ENCODE measurements around the gene FRAT1. TPM values are rescaled to one million over a fixed set of nuclear protein-coding genes. Genes with fewer than 3 reads are reported as not detected.
A peak's percentile ranks its signal among the peaks of the same experiment; 100 is the strongest.

The FRAT1 gene
- polyA plus RNA-seq, 4 donors, result 3.8 to 6.1 (median 5.4) TPM

GRCh38 chr10:97297556-97298222, 21.4 kb upstream of the FRAT1 start:
- 32 to 65% (median 39%) methylated on average over 8 of the region's 8 CpGs for WGBS, 3 donors
- peaks cover 0 to 29% (median 2%) of the 10 kb centered on the region in 3 donors for H3K4me1 ChIP-seq (ENCODE audit: control insufficient read depth in 3 of 3, insufficient read depth in 2 of 3, low read depth in 1 of 3, low read length in 2 of 3)
- H3K36me3 ChIP-seq (ENCODE audit: control insufficient read depth in 3 of 3, insufficient read depth in 2 of 3, low read depth in 1 of 3, low read length in 3 of 3), result no peaks in the 10 kb centered on the region
- H3K27me3 ChIP-seq (ENCODE audit: control insufficient read depth in 3 of 3, insufficient read depth in 3 of 3, low read length in 3 of 3), result no peaks in the 10 kb centered on the region
- H3K27ac ChIP-seq (ENCODE audit: low read depth in 1 of 3, low read length in 2 of 3), result peak overlapping the region in 1 of 3 donors; percentile 81
- DNase-seq (peak; percentile 50 to 82), FAIRE-seq (no peak)
- no peaks in the 10 kb centered on the region for H3K9me3 ChIP-seq (ENCODE audit: control insufficient read depth in 2 of 2, insufficient read depth in 1 of 2, low read depth in 1 of 2, low read length in 1 of 2)
- no peak overlapping the region for H3K4me3 ChIP-seq (ENCODE audit: low read depth in 1 of 3, low read length in 3 of 3)

GRCh38 chr10:97298223-97298571, 20.9 kb upstream of the FRAT1 start:
- DNase-seq, result no peak
- no peak for FAIRE-seq
- 62 to 77% (median 63%) methylated on average over 3 of the region's 3 CpGs for WGBS, 3 donors
- Histone ChIP-seq H3K27me3 (ENCODE audit: control insufficient read depth in 3 of 3, insufficient read depth in 3 of 3, low read length in 3 of 3) (no peaks in the 10 kb centered on the region), H3K4me3 (ENCODE audit: low read depth in 1 of 3, low read length in 3 of 3) (no peak overlapping the region), H3K36me3 (ENCODE audit: control insufficient read depth in 3 of 3, insufficient read depth in 2 of 3, low read depth in 1 of 3, low read length in 3 of 3) (no peaks in the 10 kb centered on the region), H3K27ac (ENCODE audit: low read depth in 1 of 3, low read length in 2 of 3) (peak overlapping the region in 1 of 3 donors; percentile 81), H3K4me1 (ENCODE audit: control insufficient read depth in 3 of 3, insufficient read depth in 2 of 3, low read depth in 1 of 3, low read length in 2 of 3) (peaks cover 0 to 24% (median 2%) of the 10 kb centered on the region in 3 donors), H3K9me3 (ENCODE audit: control insufficient read depth in 2 of 2, insufficient read depth in 1 of 2, low read depth in 1 of 2, low read length in 1 of 2) (no peaks in the 10 kb centered on the region)

GRCh38 chr10:97300980-97301379, 18.1 kb upstream of the FRAT1 start:
- Histone ChIP-seq H3K4me1 (ENCODE audit: control insufficient read depth in 3 of 3, insufficient read depth in 2 of 3, low read depth in 1 of 3, low read length in 2 of 3) (peaks cover 0 to 14% (median 2%) of the 10 kb centered on the region in 3 donors), H3K27me3 (ENCODE audit: control insufficient read depth in 3 of 3, insufficient read depth in 3 of 3, low read length in 3 of 3) (no peaks in the 10 kb centered on the region), H3K36me3 (ENCODE audit: control insufficient read depth in 3 of 3, insufficient read depth in 2 of 3, low read depth in 1 of 3, low read length in 3 of 3) (no peaks in the 10 kb centered on the region), H3K4me3 (ENCODE audit: low read depth in 1 of 3, low read length in 3 of 3) (no peak overlapping the region), H3K27ac (ENCODE audit: low read depth in 1 of 3, low read length in 2 of 3) (no peak overlapping the region), H3K9me3 (ENCODE audit: control insufficient read depth in 2 of 2, insufficient read depth in 1 of 2, low read depth in 1 of 2, low read length in 1 of 2) (no peaks in the 10 kb centered on the region)
- DNase-seq (no peak), FAIRE-seq (no peak)
- 89 to 97% (median 92%) methylated on average over 3 of the region's 3 CpGs for WGBS, 3 donors

- Histone ChIP-seq H3K27ac (ENCODE audit: low read depth in 1 of 3, low read length in 2 of 3) (no peak overlapping the region), H3K9me3 (ENCODE audit: control insufficient read depth in 2 of 2, insufficient read depth in 1 of 2, low read depth in 1 of 2, low read length in 1 of 2) (no peaks in the 10 kb centered on the region), H3K36me3 (ENCODE audit: control insufficient read depth in 3 of 3, insufficient read depth in 2 of 3, low read depth in 1 of 3, low read length in 3 of 3) (no peaks in the 10 kb centered on the region), H3K4me3 (ENCODE audit: low read depth in 1 of 3, low read length in 3 of 3) (no peak overlapping the region), H3K4me1 (ENCODE audit: control insufficient read depth in 3 of 3, insufficient read depth in 2 of 3, low read depth in 1 of 3, low read length in 2 of 3) (peaks cover 0 to 10% (median 2%) of the 10 kb centered on the region in 3 donors), H3K27me3 (ENCODE audit: control insufficient read depth in 3 of 3, insufficient read depth in 3 of 3, low read length in 3 of 3) (no peaks in the 10 kb centered on the region)
- DNase-seq (no peak), FAIRE-seq (no peak)
- WGBS, 3 donors, result 91 to 93% (median 91%) methylated on average over 11 of the region's 11 CpGs
Observed at GRCh38 chr10:97302088-97302791, 16.8 kb upstream of the FRAT1 start.

GRCh38 chr10:97307441-97307840, 11.6 kb upstream of the FRAT1 start:
- H3K4me1 ChIP-seq (ENCODE audit: control insufficient read depth in 3 of 3, insufficient read depth in 2 of 3, low read depth in 1 of 3, low read length in 2 of 3), result no peaks in the 10 kb centered on the region
- no peaks in the 10 kb centered on the region for H3K36me3 ChIP-seq (ENCODE audit: control insufficient read depth in 3 of 3, insufficient read depth in 2 of 3, low read depth in 1 of 3, low read length in 3 of 3)
- FAIRE-seq, result no peak
- H3K27ac ChIP-seq (ENCODE audit: low read depth in 1 of 3, low read length in 2 of 3), result no peak overlapping the region
- no peak for DNase-seq
- peaks cover 0 to 2% of the 10 kb centered on the region in 2 donors for H3K9me3 ChIP-seq (ENCODE audit: control insufficient read depth in 2 of 2, insufficient read depth in 1 of 2, low read depth in 1 of 2, low read length in 1 of 2)
- no peak overlapping the region for H3K4me3 ChIP-seq (ENCODE audit: low read depth in 1 of 3, low read length in 3 of 3)
- H3K27me3 ChIP-seq (ENCODE audit: control insufficient read depth in 3 of 3, insufficient read depth in 3 of 3, low read length in 3 of 3), result no peaks in the 10 kb centered on the region
- 38 to 89% (median 54%) methylated on average over 1 of the region's 1 CpG for WGBS, 3 donors

- WGBS, 3 donors, result 81 to 83% (median 82%) methylated on average over 10 of the region's 10 CpGs
Observed at GRCh38 chr10:97307866-97308780, 10.9 kb upstream of the FRAT1 start.

GRCh38 chr10:97311111-97311626, 7.9 kb upstream of the FRAT1 start:
- Histone ChIP-seq H3K27ac (ENCODE audit: low read depth in 1 of 3, low read length in 2 of 3) (no peak overlapping the region), H3K36me3 (ENCODE audit: control insufficient read depth in 3 of 3, insufficient read depth in 2 of 3, low read depth in 1 of 3, low read length in 3 of 3) (no peaks in the 10 kb centered on the region), H3K9me3 (ENCODE audit: control insufficient read depth in 2 of 2, insufficient read depth in 1 of 2, low read depth in 1 of 2, low read length in 1 of 2) (peaks cover 0 to 2% of the 10 kb centered on the region in 2 donors), H3K4me3 (ENCODE audit: low read depth in 1 of 3, low read length in 3 of 3) (no peak overlapping the region), H3K4me1 (ENCODE audit: control insufficient read depth in 3 of 3, insufficient read depth in 2 of 3, low read depth in 1 of 3, low read length in 2 of 3) (no peaks in the 10 kb centered on the region), H3K27me3 (ENCODE audit: control insufficient read depth in 3 of 3, insufficient read depth in 3 of 3, low read length in 3 of 3) (no peaks in the 10 kb centered on the region)
- DNase-seq (no peak), FAIRE-seq (no peak)
- 95 to 97% (median 97%) methylated on average over 4 of the region's 4 CpGs for WGBS, 3 donors

More at GRCh38 chr10:97307866-97308780, 10.9 kb upstream of the FRAT1 start:
- FAIRE-seq, result no peak
- H3K4me1 ChIP-seq (ENCODE audit: control insufficient read depth in 3 of 3, insufficient read depth in 2 of 3, low read depth in 1 of 3, low read length in 2 of 3), result no peaks in the 10 kb centered on the region
- no peak overlapping the region for H3K27ac ChIP-seq (ENCODE audit: low read depth in 1 of 3, low read length in 2 of 3)
- no peak for DNase-seq
- H3K36me3 ChIP-seq (ENCODE audit: control insufficient read depth in 3 of 3, insufficient read depth in 2 of 3, low read depth in 1 of 3, low read length in 3 of 3), result no peaks in the 10 kb centered on the region
- H3K9me3 ChIP-seq (ENCODE audit: control insufficient read depth in 2 of 2, insufficient read depth in 1 of 2, low read depth in 1 of 2, low read length in 1 of 2), result peaks cover 0 to 2% of the 10 kb centered on the region in 2 donors
- H3K27me3 ChIP-seq (ENCODE audit: control insufficient read depth in 3 of 3, insufficient read depth in 3 of 3, low read length in 3 of 3), result no peaks in the 10 kb centered on the region
- no peak overlapping the region for H3K4me3 ChIP-seq (ENCODE audit: low read depth in 1 of 3, low read length in 3 of 3)

GRCh38 chr10:97312897-97313296, 6.2 kb upstream of the FRAT1 start:
- no peaks in the 10 kb centered on the region for H3K36me3 ChIP-seq (ENCODE audit: control insufficient read depth in 3 of 3, insufficient read depth in 2 of 3, low read depth in 1 of 3, low read length in 3 of 3)
- FAIRE-seq (no peak), DNase-seq (no peak)
- no peak overlapping the region for H3K4me3 ChIP-seq (ENCODE audit: low read depth in 1 of 3, low read length in 3 of 3)
- peaks cover 0 to 2% of the 10 kb centered on the region in 2 donors for H3K9me3 ChIP-seq (ENCODE audit: control insufficient read depth in 2 of 2, insufficient read depth in 1 of 2, low read depth in 1 of 2, low read length in 1 of 2)
- no peaks in the 10 kb centered on the region for H3K27me3 ChIP-seq (ENCODE audit: control insufficient read depth in 3 of 3, insufficient read depth in 3 of 3, low read length in 3 of 3)
- 83 to 87% (median 87%) methylated on average over 6 of the region's 6 CpGs for WGBS, 3 donors
- no peak overlapping the region for H3K27ac ChIP-seq (ENCODE audit: low read depth in 1 of 3, low read length in 2 of 3)
- H3K4me1 ChIP-seq (ENCODE audit: control insufficient read depth in 3 of 3, insufficient read depth in 2 of 3, low read depth in 1 of 3, low read length in 2 of 3), result no peaks in the 10 kb centered on the region

Measured in small intestine (tissue), 7 donors.